ENCODE results near the gene CARMIL1. TPM values are rescaled to one million over a fixed set of nuclear protein-coding genes. Genes with fewer than 3 reads are reported as not detected.

Gene CARMIL1
- total and polyA plus RNA-seq, 2 donors from 2014 or later, result 22.3 to 51.1 TPM

GRCh38 chr6:25239498-25239897, 39.7 kb upstream of the CARMIL1 start:
- no peaks in the 10 kb centered on the region for H3K36me3 ChIP-seq (ENCODE audit: control insufficient read depth in 2 of 3, insufficient read depth in 3 of 3, low read length in 3 of 3)
- intact Hi-C loops (cut with DNase I), result no loop called here
- H3K4me1 ChIP-seq (ENCODE audit: control insufficient read depth in 2 of 3, insufficient read depth in 2 of 3, low read depth in 1 of 3, low read length in 3 of 3), result no peaks in the 10 kb centered on the region
- H3K27me3 ChIP-seq (ENCODE audit: control insufficient read depth, insufficient read depth, low read length), result no peaks in the 10 kb centered on the region
- no peak for TF ChIP-seq CTCF (IDR thresholded peaks at IDR 0.05; ENCODE audit: borderline replicate concordance, extremely low read depth, insufficient read depth)
- H3K4me3 ChIP-seq (ENCODE audit: low read length in 3 of 3), result no peak overlapping the region
- DNase-seq (no peak), FAIRE-seq (no peak)
- H3K9ac ChIP-seq (ENCODE audit: low read length in 3 of 3), result no peak overlapping the region
- H3K9me3 ChIP-seq (ENCODE audit: control insufficient read depth in 2 of 3, insufficient read depth in 1 of 3, low read length in 3 of 3), result no peaks in the 10 kb centered on the region
- H3K27ac ChIP-seq (ENCODE audit: low read depth in 2 of 2, low read length in 2 of 2), result no peak overlapping the region

- Histone ChIP-seq H3K36me3 (ENCODE audit: control insufficient read depth in 2 of 3, insufficient read depth in 3 of 3, low read length in 3 of 3) (no peaks in the 10 kb centered on the region), H3K27me3 (ENCODE audit: control insufficient read depth, insufficient read depth, low read length) (no peaks in the 10 kb centered on the region), H3K9ac (ENCODE audit: low read length in 3 of 3) (no peak overlapping the region), H3K9me3 (ENCODE audit: control insufficient read depth in 2 of 3, insufficient read depth in 1 of 3, low read length in 3 of 3) (no peaks in the 10 kb centered on the region), H3K4me1 (ENCODE audit: control insufficient read depth in 2 of 3, insufficient read depth in 2 of 3, low read depth in 1 of 3, low read length in 3 of 3) (no peaks in the 10 kb centered on the region), H3K4me3 (ENCODE audit: low read length in 3 of 3) (no peak overlapping the region), H3K27ac (ENCODE audit: low read depth in 2 of 2, low read length in 2 of 2) (no peak overlapping the region)
- no peak for FAIRE-seq
- no peak for DNase-seq
- no peak for TF ChIP-seq CTCF (IDR thresholded peaks at IDR 0.05; ENCODE audit: borderline replicate concordance, extremely low read depth, insufficient read depth)
- intact Hi-C loops (cut with DNase I), result no loop called here
These were observed 36.6 kb upstream of the CARMIL1 start for GRCh38 chr6:25242567-25242966.

GRCh38 chr6:25244865-25245264, 34.3 kb upstream of the CARMIL1 start:
- FAIRE-seq (no peak), DNase-seq (no peak)
- Histone ChIP-seq H3K4me3 (ENCODE audit: low read length in 3 of 3) (no peak overlapping the region), H3K27ac (ENCODE audit: low read depth in 2 of 2, low read length in 2 of 2) (no peak overlapping the region), H3K9ac (ENCODE audit: low read length in 3 of 3) (no peak overlapping the region), H3K4me1 (ENCODE audit: control insufficient read depth in 2 of 3, insufficient read depth in 2 of 3, low read depth in 1 of 3, low read length in 3 of 3) (no peaks in the 10 kb centered on the region), H3K9me3 (ENCODE audit: control insufficient read depth in 2 of 3, insufficient read depth in 1 of 3, low read length in 3 of 3) (no peaks in the 10 kb centered on the region), H3K36me3 (ENCODE audit: control insufficient read depth in 2 of 3, insufficient read depth in 3 of 3, low read length in 3 of 3) (no peaks in the 10 kb centered on the region), H3K27me3 (ENCODE audit: control insufficient read depth, insufficient read depth, low read length) (no peaks in the 10 kb centered on the region)
- intact Hi-C loops (cut with DNase I), result no loop called here
- no peak for TF ChIP-seq CTCF (IDR thresholded peaks at IDR 0.05; ENCODE audit: borderline replicate concordance, extremely low read depth, insufficient read depth)

GRCh38 chr6:25248123-25248522, 31.1 kb upstream of the CARMIL1 start:
- no peaks in the 10 kb centered on the region for H3K9me3 ChIP-seq (ENCODE audit: control insufficient read depth in 2 of 3, insufficient read depth in 1 of 3, low read length in 3 of 3)
- no peaks in the 10 kb centered on the region for H3K36me3 ChIP-seq (ENCODE audit: control insufficient read depth in 2 of 3, insufficient read depth in 3 of 3, low read length in 3 of 3)
- intact Hi-C loops (cut with DNase I), result no loop called here
- no peak overlapping the region for H3K9ac ChIP-seq (ENCODE audit: low read length in 3 of 3)
- H3K4me1 ChIP-seq (ENCODE audit: control insufficient read depth in 2 of 3, insufficient read depth in 2 of 3, low read depth in 1 of 3, low read length in 3 of 3), result no peaks in the 10 kb centered on the region
- H3K27ac ChIP-seq (ENCODE audit: low read depth in 2 of 2, low read length in 2 of 2), result no peak overlapping the region
- H3K27me3 ChIP-seq (ENCODE audit: control insufficient read depth, insufficient read depth, low read length), result no peaks in the 10 kb centered on the region
- DNase-seq (no peak), FAIRE-seq (no peak)
- TF ChIP-seq CTCF (IDR thresholded peaks at IDR 0.05; ENCODE audit: borderline replicate concordance, extremely low read depth, insufficient read depth), result no peak
- H3K4me3 ChIP-seq (ENCODE audit: low read length in 3 of 3), result no peak overlapping the region

Data from kidney (tissue), 14 donors.